ENCODE measurements around the gene ZFP82. TPM values are rescaled to one million over a fixed set of nuclear protein-coding genes. Genes with fewer than 3 reads are reported as not detected.
A peak's percentile ranks its signal among the peaks of the same experiment; 100 is the strongest.

Gene ZFP82
- total and polyA plus RNA-seq, 2 donors (not counting 3 experiments of a cell fraction or from before 2014, with no cell fraction given) = 1.8 to 3.9 TPM

DNA sequence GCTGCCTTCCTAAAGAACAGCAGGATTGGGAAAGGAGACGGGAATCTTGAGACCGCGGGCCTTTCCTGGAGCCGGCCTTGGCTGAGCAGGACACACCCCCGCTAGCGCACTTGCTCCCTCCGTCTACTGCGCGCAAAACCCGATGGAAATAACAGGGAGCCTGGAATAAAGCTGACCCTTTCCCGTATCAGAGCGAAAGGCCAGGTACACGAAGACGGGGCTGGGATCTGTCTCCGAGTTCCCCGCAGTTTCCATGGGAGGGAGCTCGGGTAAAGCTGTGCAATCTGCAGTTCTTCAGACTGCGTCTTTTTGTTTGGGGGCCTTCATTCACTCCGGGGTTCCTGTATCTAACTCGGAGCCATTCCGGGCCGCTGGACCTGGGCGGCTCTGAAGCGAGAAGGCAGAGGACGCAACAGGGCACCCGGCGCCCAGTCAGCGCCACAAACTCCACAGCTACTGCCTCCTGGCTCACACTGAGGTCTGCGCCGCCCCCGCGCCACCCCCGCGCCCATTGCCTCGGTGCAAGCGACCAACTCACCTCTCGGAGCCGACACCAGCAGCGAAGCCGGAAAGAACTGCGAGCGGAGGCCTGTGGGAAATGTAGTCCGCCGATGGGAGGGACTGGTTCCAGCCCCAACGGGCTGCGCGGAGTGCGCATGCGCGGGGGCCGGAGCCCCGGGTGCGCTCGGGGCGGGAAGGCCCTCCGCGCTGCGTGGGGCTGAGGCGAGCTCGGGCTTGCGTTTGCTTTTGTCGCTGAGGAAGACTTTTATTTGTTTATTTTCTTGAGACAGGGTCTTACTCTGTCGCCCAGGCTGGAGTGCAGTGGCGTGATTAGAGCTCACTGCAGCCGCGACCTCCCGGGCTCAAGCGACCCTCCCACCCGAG lies 39.6 kb downstream of the ZFP82 start, which contains the start of gene ZFP14:
Gene ZFP14 (minus strand): TSS at position 577 of the 885 bp plus-strand sequence. CDS start 11,309 bp downstream, outside the sequence.
- TF ChIP-seq JUN (IDR thresholded peaks at IDR 0.05; ENCODE audit: borderline replicate concordance, insufficient read depth, insufficient read length, low read depth) = no peak
- no peak for TF ChIP-seq MYC (IDR thresholded peaks at IDR 0.05; ENCODE audit: low read depth, low read length)
- TF ChIP-seq POLR2AphosphoS5 (IDR thresholded peaks at IDR 0.05; ENCODE audit: insufficient read depth, low read depth, low read length) = no peak
- TF ChIP-seq EZH2 (IDR thresholded peaks at IDR 0.05; ENCODE audit: borderline replicate concordance, low read depth, low read length, severe bottlenecking) = no peak
- peak; percentile 58 for TF ChIP-seq POLR2A (IDR thresholded peaks at IDR 0.05; ENCODE audit: low read depth, low read length)
- no peak for TF ChIP-seq FOS (IDR thresholded peaks at IDR 0.05; ENCODE audit: borderline replicate concordance, insufficient read depth, low read length)
- TF ChIP-seq, protein P1, sequence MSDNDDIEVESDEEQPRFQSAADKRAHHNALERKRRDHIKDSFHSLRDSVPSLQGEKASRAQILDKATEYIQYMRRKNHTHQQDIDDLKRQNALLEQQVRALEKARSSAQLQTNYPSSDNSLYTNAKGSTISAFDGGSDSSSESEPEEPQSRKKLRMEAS (IDR thresholded peaks at IDR 0.05; ENCODE audit: insufficient read depth, insufficient read length) = no peak
- TF ChIP-seq GATA2 (IDR thresholded peaks at IDR 0.05; ENCODE audit: insufficient read depth, insufficient read length, low read depth, low read length) = no peak
- TF ChIP-seq, protein P2, sequence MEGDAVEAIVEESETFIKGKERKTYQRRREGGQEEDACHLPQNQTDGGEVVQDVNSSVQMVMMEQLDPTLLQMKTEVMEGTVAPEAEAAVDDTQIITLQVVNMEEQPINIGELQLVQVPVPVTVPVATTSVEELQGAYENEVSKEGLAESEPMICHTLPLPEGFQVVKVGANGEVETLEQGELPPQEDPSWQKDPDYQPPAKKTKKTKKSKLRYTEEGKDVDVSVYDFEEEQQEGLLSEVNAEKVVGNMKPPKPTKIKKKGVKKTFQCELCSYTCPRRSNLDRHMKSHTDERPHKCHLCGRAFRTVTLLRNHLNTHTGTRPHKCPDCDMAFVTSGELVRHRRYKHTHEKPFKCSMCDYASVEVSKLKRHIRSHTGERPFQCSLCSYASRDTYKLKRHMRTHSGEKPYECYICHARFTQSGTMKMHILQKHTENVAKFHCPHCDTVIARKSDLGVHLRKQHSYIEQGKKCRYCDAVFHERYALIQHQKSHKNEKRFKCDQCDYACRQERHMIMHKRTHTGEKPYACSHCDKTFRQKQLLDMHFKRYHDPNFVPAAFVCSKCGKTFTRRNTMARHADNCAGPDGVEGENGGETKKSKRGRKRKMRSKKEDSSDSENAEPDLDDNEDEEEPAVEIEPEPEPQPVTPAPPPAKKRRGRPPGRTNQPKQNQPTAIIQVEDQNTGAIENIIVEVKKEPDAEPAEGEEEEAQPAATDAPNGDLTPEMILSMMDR (IDR thresholded peaks at IDR 0.05; ENCODE audit: extremely low read depth in 1 of 2, insufficient read depth in 1 of 2, low read depth in 1 of 2, low read length in 2 of 2) = peak in 1 of 2 donors; percentile 20
- ChIA-PET CTCF (interaction anchor here (0.7 to 1.6 kb wide), 4 partner anchors 11 to 1173 kb away, joined by 3 to 6 read pairs (median 3); partner anchors contain the start of gene ZNF529), POLR2A (no interaction called here)
- dilution Hi-C loops (cut with MboI; ENCODE audit: extremely low pct_ligation_motif_present, low sequenced_read_pairs) (no loop called here), intact Hi-C loops (cut with micrococcal nuclease) (loop anchor here (1.0 kb wide), 4 partner anchors 48 to 165 kb away; partner anchors contain the start of genes ZNF565 and ZNF566)
- H3K4me1 ChIP-seq (ENCODE audit: control insufficient read depth, extremely low read depth, insufficient read depth, low read length) = peaks cover 7% of the 10 kb centered on the region
- H3K9me1 ChIP-seq (replicated peaks; ENCODE audit: control insufficient read depth, extremely low read depth, insufficient read depth, low read length) = no peaks in the 10 kb centered on the region
- peak within 1 kb of the TSS; percentile 97 for H2AFZ ChIP-seq (ENCODE audit: low read depth, low read length)
- peak; percentile 93 for FAIRE-seq
- H3K79me2 ChIP-seq (ENCODE audit: control insufficient read depth, insufficient read depth, low read length) = no peaks in the 10 kb centered on the region
- H3K27ac ChIP-seq (ENCODE audit: insufficient read depth, low read depth, low read length) = no peak within 1 kb of the TSS
- H3K27me3 ChIP-seq (ENCODE audit: control insufficient read depth in 2 of 2, insufficient read depth in 2 of 2, low read length in 2 of 2) = no peaks in the 10 kb centered on the region
- no peaks in the 10 kb centered on the region for H3K9me3 ChIP-seq (replicated peaks; ENCODE audit: control insufficient read depth, insufficient read depth, low read length)
- TSS peak; percentile 23 for BruUV-seq (replicated peaks)
- H3K9ac ChIP-seq (replicated peaks; ENCODE audit: extremely low read depth, insufficient read depth, low read length) = peak within 1 kb of the TSS; percentile 64
- H3K4me3 ChIP-seq (replicated peaks in 1 of 3; ENCODE audit: insufficient read depth in 1 of 3, low read depth in 1 of 3, low read length in 3 of 3) = peak within 1 kb of the TSS; percentile 62 to 87 (median 78)
- no peaks in the 10 kb centered on the region for H3K36me3 ChIP-seq (ENCODE audit: control insufficient read depth in 2 of 2, extremely low read depth in 1 of 2, insufficient read depth in 2 of 2, low read length in 2 of 2)
- H3K4me2 ChIP-seq (ENCODE audit: insufficient read depth, low read length) = peak within 1 kb of the TSS; percentile 92
- H4K20me1 ChIP-seq (replicated peaks; ENCODE audit: control insufficient read depth, extremely low read depth, insufficient read depth, low read length) = no peaks in the 10 kb centered on the region
- DNase-seq (ENCODE audit: low read depth, low spot score) = peak; percentile 94

Measured in endothelial cell of umbilical vein (primary cell).